Limb (tissue), 2 donors: ENCODE measurements around the gene JDP2.
"Not testable (repeated sequence)": the region's sequence is repeated elsewhere in the genome, so short reads cannot be mapped to it uniquely, and the experiment has no call there.

Experiments used
- DNase-seq, 2 donors: peaks; one replicate each; pipeline ENCODE4 v3.0.0-alpha.2; 2016; ENCODE audit errors: extremely low spot score in 2 of 2

JDP2 gene

DNA sequence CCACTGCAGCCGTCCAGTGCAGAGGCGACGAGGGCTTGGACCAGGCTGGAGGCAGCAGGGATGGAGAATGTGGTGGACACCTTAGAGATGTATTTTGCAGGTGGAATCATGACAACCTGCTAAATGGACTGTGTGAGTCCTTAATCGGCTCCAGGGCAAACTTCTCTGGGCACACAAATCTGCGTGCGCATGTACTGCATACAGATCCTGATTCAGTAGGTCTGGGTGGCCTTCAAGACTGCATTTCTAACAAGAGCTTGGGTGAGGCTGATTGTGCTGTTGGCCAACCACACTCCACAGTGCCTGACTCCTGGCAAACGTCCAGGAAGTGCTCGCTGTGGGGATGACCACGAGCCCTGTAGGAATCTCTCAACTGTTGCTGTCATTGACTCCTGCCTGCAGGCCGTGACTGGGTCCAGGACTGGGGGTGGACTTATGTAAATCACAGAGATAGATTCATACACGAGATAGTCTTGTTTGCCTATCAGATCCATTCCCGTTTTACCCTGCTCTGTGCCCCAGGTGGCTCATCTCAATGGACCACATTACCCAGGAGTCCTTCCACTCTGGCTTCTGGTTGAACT is 27.2 kb downstream of the JDP2 start:
- no peak for DNase-seq

GRCh38 chr14:75456069-75456996 is 28.5 kb downstream of the JDP2 start:
- DNase-seq: no peak

DNA sequence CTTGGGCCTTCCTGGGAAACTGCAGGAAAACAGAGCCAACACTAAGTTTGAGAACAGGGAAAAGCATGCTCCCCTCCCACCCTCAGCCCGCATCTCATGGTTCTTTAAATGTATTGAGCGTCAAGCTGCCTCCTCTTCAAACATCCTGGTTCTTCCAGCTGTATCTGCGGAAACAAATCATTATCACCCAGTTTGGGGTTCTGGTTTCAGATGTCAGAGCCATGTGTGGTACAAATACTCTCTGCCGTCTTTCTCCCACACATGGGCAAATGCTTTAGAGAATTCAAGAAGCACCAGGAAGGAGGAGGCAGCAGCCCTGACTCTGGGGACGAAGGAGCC is 29.1 kb downstream of the JDP2 start:
- no peak for DNase-seq

DNA sequence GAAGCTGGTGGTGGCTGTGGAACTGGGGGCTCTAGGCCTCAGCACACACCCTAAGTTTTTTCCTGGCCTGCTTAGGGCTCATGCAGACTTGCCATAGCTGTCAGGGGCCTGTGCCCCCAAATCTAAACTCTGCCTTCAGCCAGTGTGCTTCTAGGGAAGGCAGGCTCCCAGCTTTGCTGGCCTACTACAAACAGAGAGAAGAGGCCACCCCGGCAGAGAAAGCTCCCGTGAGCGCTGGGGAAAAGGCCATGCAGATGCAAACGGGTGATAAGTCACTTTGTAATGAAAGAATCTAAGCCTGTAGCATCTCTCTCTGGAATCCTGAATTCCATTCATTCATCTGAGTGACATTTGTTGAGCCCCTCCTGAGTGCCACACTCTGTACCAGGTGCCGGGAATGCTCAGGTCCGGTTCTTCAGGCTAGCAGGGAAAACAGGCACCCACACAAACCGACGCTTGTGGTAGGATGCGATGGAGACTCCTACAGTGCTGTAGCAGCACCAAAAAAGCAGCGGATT is 29.9 kb downstream of the JDP2 start:
- DNase-seq: no peak

- no peak for DNase-seq
Measured at GRCh38 chr14:75458305-75458704, 30.5 kb downstream of the JDP2 start.

GRCh38 chr14:75459099-75459741 is 31.4 kb downstream of the JDP2 start:
- DNase-seq: no peak

GRCh38 chr14:75459791-75460190 is 32.0 kb downstream of the JDP2 start:
- no peak for DNase-seq

DNA sequence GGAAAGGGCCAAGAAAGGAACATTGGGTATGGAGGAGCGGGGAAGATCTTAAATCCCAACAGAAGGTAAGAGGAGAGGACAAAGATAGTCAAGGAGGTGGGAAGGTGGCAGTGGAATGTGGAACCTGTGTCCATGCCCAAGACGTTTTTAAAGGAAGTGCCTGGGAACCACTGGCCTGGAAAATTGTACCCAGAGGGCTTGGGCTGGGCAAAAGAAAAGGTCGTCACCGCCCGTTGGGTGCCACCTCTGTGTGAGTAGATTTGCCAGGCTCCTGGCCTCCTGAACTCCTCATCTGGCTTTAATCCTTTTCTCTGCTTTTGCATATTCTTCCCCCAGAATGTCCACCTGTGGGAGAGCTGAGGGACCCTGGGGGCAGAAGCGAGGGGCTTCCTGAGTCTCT is 32.6 kb downstream of the JDP2 start:
- no peak for DNase-seq

GRCh38 chr14:75461303-75461702 is 33.5 kb downstream of the JDP2 start:
- DNase-seq: no peak

DNA sequence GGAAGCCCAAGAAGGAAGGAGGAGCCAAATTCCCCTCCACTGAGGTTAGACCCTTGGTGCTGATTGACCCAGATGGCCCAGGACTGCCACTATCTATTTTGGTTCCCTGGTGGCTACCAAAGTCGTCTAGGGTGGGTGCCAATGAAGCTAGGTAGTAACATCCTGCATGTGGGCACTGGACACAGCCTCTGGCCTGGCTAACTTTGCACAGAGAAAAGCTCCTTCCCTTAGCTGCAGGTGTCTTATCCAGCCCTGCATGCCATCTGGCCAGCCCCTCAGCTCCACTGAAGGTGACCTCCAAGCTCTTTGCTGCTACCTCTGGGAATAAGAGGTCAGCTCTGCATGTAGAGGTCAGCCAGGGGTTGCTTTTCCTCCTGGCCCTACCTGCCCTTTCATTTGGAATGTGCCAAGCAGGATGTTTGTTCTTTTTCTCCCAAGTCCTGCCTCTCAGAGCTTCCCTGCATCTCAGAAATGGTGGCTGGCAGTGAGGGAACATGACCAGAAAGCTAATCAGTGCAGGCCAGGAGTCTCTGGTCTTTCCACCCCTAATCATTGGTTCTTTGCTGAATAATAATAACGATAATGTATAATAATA is 34.0 kb downstream of the JDP2 start:
- no peak for DNase-seq

GRCh38 chr14:75464626-75465025 is 36.8 kb downstream of the JDP2 start:
- DNase-seq: no peak

DNA sequence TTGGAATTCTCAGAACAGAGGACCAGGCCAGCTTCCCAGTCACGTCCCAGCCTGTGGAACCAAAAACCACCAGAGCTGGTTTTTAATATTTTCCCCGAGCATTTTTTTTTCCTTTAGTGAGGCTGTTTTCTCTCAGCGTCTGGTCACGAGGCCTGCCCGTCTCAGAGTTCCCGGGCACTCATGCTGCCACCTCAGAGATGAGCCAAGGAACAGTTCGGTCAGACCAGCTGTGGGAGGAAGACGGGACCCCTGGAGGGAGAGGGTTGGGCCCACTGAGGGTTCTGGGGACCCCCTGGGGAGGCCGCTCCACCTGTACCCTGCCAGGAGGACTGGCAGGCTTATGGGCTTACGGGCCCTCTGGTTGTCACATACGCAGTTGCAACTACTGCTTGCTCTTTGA is 39.9 kb downstream of the JDP2 start:
- DNase-seq: no peak

GRCh38 chr14:75469164-75469563 is 41.3 kb downstream of the JDP2 start:
- DNase-seq: no peak

DNA sequence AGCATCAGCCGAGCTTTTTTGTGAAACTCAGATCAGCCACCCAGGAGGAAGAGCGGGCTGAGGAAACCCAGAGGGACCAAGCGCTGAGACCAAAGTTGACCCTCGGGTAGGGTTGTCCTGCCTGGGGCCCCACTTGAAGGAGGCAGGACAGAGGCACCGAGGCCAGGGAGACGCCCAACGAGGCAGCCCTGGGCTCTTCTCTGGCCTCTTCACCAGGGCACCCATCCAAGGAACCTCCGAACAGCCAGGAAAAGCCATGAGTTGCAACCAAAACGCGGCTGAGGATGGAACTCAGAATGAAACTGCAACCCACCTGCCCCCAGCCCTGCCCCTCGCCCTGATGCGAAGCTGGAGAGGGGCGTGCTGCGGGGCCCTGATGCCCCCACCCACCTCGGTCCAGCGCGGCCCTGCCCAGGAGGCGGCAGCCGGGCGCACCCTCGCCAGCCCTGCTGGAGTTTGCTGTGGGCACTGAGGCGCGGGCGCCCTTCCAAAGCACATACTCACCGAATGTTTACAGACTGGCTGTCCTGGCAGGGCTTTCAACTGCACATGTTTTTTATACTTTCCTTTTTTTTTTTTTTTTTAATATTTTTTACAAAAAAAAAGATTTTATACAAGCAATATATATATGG is 41.9 kb downstream of the JDP2 start:
- no peak for DNase-seq

- no peak for DNase-seq
Measured at GRCh38 chr14:75470238-75470797, 42.5 kb downstream of the JDP2 start.

DNA sequence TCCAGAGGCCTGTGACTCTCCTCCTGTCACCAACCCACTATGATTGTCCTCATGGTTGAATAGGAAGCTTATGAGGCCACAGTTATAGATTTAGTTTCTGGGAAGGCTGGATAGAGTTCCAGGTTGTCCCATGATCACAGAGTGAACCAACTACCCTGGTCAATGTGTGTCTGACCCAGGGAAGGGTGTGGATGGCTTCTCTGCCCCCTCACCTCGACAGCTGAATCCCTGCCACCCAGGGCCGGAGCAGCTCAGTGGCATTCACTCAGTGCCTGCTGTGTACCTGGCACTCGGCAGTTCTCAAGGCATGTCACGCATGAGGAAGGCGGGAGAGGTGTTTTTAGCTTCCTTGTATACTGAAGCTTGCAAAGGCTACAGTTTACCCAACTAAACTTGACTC is 43.2 kb downstream of the JDP2 start:
- DNase-seq: no peak

GRCh38 chr14:75474127-75474526 is 46.3 kb downstream of the JDP2 start:
- not testable (repeated sequence) for DNase-seq

DNA sequence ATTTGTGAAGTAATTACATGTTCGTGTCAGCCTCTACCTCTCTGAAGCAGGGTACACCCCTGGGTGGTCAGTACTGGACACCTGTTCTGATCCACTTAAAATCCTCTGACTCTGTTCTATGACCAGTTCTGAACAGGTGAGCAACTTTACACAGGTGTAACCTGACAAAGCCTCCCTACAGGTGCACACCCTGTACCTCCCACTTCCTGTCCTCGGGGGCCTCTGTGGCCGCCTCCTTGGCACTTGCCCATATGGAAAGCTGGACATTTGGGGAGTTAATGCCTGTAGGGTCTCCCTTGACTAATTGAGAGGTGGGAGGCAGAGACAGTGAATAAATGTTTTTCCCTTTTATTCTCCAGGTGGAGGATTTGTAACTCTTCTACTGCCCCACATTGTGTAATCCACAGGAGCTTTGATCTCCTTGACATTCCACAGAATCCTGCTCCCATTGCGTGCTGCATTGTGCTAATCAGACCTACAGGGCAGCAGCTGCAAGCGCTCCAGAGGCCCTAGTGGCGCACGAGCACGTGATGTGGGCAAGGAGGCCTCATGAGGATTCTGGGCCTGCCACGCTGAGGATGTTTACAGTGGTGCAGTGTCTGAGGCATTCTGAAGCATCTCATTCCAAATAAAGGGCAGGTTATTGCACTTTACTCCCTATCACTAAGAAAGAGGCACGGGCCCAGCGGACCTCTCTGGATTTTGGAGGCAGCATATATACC is 48.6 kb downstream of the JDP2 start:
- DNase-seq: no peak

- DNase-seq: no peak
Measured at GRCh38 chr14:75477881-75478280, 50.1 kb downstream of the JDP2 start.

GRCh38 chr14:75479770-75480600 is 52.2 kb downstream of the JDP2 start:
- DNase-seq: no peak
